Retina (tissue), 1 donor: ENCODE measurements around the gene ACY1.
A peak's percentile ranks its signal among the peaks of the same experiment; 100 is the strongest.

Experiments used
- DNase-seq: peaks from one replicate; pipeline ENCODE4 v3.0.0-alpha.2; 2016

Gene ACY1

DNA sequence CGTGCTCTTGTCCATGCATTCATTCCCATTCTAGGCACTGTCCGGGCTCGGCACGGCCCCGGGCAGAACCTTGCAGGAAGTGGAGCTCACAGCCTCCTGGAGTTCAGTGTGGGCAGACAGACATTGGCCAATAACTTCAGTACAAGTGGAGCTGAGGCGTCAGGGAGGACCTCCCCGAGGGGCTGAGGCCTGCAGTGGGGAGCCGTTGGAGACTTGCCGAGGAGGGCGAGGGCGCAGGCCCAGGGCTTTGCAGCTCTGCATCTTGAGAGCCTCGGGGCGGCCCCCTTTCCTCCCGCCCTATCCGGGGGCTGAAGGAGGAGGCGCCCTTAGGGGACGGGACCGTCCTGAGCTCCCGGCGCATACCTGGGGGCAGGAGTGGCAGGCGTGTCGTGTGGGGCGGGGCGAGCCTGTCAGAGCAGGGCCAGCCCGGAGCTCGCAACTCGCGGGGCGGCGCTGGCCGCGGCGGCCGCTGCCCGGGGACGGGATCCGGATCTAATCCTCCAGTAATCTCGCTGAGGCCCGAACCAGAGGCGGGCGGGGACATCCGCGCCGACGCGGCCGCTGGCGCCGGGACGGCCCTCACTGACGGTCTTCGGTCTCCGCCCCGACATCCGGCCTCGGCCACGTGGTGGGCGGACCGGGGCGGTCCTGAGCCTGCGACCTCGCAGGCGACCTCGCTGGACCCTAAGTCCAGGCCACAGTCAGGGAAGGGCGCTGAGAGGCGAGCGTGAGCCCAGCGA, at the start of gene ACY1:
Gene ACY1 (plus strand): TSS at position 698 of the 740 bp plus-strand sequence. CDS start 530 bp downstream, outside the sequence.
- DNase-seq, result peak; percentile 88

DNA sequence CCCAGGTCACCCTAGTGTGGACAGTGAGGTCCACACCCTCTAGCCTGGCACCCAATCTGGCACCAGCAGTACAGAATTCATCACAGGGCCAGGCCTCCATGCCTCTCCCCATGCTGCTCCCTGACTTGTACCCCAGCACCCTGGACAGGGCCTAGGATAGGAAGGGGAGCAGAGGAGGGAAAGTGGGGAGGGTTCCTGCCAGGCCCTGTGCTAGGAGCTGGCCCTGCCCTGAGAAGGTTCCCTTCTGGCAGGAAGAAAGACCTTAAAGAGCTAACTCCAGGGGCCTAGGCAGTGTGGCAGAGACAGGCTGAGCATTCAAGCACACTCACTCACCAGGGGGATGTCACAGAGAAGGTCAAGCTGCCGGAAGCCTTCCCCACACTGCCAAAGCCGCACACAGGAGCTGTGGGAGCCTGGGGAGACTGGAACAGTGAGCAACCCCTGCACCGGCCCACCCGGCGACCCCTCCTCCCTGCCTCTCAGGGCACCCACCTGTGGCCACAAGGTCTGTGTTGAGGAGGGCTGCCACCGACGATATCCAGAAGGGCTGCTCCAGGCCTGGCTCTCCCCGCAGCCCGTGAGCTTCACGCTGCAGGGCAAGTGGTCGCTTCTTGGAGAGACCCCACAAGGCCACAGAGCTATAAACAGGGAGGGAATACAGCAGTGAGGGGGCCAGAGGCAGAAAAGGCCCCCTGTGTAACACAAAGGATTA, 49.0 kb upstream of the ACY1 start:
- DNase-seq, result no peak

- no peak for DNase-seq
Measured at GRCh38 chr3:51934991-51935885, 48.1 kb upstream of the ACY1 start.

DNA sequence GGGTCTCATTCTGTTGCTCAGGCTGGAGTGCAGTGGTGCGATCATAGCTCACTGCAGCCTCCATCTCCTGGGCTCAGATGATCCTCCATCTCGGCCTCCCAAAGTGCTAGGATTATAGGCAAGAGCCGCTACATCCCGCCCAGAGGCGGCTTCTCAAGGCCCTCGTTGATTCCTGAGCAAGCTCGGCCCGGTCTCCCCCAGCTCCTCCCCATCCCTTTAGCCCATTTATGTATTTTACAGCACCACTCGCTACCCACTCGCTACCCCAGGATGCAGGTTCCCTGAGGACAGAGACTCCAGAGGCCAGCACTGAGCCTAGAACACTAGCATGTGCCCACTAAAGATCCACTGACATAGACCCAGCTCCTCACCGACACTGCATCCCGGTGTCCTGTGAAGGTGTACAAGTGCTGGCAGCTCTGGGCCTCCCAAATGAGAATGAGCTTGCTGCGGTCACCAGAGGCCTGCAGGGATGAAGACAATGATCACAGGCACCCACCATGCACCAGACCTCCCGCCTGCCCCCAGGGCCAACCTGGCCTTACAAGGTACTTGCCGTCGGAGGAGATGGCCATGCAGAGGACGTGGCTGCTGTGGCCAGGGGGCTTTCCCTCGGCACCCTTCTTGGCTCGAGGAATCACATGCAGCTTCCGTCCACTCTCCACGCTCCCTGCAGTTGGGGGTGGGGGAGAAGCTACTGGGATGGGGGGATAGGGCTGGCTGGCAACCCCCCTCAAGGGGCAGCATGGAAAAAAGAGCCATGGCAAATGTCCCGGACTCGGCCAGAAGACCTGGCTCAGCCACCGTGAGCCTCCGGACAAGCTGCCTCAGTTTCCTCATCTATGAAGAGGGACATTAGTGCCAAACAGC, 47.2 kb upstream of the ACY1 start:
- DNase-seq, result no peak

DNA sequence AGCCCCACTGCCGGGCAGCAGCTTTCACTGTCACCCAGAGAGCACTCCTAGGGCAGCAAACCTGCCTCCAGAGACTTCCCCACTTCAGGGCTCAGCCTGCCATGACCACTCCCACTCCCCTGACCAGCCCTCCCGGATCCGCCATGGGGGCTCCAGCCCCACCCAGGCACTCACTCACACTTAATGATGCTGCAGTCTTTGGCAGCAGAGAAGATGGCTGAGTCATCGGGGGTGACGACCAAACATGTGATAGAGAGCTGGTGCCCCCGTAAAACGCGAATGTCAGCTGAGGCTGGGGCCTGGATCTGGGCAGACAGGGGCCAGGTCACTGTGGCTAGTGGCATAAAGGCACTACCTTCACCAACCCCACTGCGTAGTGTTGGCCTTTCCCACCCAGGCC, 46.3 kb upstream of the ACY1 start:
- no peak for DNase-seq

DNA sequence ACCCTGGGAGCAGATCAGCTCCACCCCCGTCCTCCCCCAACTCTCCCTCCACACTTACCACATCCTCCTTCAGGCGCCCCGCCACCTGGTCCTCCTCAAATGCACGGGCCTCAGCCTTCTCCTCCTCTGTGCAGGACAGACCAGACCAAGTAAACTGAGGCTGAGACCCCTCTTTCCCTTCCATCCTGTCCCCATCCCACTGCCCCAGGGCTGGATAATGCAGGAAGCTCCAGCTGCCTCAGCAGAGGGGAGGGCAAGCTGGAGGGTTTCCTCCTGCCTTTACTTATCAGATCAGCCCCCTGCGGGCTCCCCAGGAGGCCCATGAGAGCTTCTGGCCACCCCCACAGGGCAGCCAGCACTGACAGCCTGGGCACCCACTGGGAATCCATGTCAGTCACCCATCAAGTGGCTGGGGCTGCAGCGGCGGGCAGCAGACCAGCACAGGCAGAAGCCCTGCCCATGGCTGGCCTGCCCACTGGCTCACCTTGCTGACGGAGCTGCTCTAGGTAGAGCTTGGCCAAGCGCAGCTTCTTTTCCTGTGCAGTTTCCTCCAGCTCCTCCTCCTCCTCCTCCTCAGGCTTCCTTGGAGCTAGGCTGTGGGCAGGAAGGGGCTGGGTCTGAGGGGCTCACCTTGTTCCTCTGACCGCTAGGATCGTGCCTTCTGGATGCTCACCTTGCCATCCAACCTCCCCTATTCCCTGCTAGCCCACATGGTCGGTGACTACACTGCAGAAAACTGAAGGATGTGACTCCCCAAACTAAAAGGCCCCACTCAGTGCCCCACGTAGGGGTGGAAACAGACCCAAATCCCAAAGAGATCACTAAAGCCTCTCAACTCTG, 45.5 kb upstream of the ACY1 start:
- DNase-seq, result no peak

- DNase-seq, result no peak
Measured at GRCh38 chr3:51938780-51939425, 44.4 kb upstream of the ACY1 start.

GRCh38 chr3:51940648-51941462, 42.5 kb upstream of the ACY1 start:
- DNase-seq, result no peak

- no peak for DNase-seq
Measured at GRCh38 chr3:51941463-51941797, 41.9 kb upstream of the ACY1 start.

- peak; percentile 100 for DNase-seq
Measured at GRCh38 chr3:51941798-51942602, 41.3 kb upstream of the ACY1 start, which contains the start of the genes PARP3 and RRP9. PARP3 (plus strand) TSS chr3:51942363; CDS start chr3:51943356, 993 bp downstream. RRP9 (minus strand) TSS chr3:51941904; CDS start chr3:51941867, 37 bp downstream.

GRCh38 chr3:51942603-51943450, 40.5 kb upstream of the ACY1 start:
- no peak for DNase-seq

DNA sequence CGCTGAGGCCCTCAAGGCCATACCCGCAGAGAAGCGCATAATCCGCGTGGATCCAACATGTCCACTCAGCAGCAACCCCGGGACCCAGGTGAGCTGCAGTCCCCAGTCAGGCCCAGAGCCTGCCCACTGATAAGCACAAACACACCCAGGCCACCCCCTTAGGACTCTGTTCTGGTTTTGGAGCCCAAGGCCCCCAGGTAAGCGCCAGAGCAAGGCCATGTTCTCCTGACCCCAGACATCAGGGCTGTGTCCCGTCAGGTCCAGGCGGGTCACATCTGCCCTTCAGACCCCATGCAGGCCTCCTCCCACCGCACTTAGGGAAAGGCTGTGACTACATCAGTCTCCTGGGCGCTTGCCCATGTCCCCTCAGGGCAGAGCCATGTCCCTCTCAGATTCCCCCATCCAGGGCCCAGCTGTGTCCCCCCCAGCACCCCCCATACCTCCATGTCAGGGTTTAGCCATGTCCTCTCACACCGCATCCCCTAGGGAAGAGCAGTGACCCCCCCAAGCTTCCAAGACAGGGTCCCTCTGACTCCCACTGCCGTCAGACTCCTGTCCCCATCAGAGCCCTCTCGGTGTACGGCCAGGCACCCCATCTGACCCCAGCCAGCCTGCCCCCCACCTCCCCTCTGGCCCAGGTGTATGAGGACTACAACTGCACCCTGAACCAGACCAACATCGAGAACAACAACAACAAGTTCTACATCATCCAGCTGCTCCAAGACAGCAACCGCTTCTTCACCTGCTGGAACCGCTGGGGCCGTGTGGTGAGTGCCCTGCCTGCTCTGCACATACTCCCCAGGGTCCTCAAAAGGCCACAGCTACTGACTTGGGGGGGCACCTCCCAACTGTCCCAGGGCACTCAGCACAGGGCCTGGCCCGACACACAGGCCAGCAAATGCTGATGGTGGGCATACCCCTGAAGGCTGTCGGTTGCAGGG, 39.6 kb upstream of the ACY1 start:
- DNase-seq, result no peak

DNA sequence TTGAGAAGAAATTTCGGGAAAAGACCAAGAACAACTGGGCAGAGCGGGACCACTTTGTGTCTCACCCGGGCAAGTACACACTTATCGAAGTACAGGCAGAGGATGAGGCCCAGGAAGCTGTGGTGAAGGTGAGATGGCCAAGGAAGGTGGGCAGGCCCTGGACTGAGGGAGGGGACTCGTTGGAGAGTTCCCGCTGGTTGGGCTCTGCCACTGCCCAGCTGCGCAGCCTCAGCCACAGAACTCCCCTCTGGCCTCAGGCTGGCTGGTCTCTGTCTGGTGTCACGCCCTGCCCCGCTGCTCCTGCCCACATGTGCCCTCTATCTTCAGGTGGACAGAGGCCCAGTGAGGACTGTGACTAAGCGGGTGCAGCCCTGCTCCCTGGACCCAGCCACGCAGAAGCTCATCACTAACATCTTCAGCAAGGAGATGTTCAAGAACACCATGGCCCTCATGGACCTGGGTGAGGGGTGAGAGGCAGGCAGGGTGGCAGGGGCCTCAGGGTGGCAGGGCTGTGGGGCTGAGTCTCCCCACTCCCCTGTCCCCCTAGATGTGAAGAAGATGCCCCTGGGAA, 38.8 kb upstream of the ACY1 start:
- DNase-seq, result no peak

DNA sequence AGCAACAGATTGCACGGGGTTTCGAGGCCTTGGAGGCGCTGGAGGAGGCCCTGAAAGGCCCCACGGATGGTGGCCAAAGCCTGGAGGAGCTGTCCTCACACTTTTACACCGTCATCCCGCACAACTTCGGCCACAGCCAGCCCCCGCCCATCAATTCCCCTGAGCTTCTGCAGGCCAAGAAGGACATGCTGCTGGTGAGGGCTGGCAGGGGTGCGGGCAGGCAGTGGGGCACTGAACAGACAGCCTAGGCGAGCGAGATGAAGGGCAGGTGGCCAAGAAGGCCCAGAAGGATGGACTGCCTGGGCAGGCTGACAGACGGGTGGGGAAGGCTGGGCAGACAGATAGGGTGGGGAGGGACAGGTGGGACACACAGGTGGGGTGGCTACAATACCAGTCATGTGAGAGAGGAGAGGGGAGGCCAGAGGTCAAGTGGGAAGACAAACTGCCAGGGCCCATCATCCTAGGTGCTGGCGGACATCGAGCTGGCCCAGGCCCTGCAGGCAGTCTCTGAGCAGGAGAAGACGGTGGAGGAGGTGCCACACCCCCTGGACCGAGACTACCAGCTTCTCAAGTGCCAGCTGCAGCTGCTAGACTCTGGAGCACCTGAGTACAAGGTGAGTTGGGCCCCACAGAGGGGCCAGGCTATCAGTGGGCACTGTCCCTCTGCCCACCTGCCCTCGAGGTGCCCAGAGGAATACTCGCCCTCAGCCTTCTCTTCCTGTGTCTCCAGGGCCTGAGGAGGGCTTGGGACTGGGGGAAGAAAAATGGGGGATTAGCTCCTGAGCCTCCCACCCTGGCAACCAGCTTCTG, 38.1 kb upstream of the ACY1 start:
- no peak for DNase-seq

DNA sequence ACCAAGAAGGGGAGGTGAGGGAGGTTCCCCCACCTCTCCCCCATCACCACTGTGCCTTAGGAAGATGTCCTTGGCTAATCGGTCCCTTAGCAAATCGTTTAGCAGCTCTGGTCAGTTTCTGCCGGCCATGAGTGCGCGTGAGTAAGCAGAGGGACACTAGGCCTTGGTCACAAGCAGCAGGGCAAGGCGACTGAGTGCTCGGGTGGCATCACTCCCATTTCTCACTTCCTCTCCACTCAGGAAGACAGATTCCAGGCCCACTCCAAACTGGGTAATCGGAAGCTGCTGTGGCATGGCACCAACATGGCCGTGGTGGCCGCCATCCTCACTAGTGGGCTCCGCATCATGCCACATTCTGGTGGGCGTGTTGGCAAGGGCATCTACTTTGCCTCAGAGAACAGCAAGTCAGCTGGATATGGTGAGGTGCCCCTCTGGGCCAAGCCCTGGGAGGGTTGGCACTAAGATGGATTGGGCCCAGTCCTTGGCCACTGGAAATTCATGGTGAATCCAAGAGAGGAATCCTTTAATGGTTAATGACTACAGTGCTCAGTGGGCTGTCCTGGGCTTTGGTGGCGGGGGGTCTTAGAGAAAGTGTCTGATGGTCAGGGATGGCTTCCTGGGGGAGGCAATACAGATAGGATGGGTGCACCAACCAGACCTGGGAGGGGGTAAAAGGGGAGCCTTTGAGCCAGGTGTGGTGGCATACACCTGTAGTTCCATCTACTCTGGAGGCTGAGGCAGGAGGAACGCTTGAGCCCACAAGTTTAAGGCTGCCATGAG, 37.2 kb upstream of the ACY1 start:
- DNase-seq, result no peak
